Vagina (tissue), 2 donors: Measurements from ENCODE around the gene CPA4. TPM values are rescaled to one million over a fixed set of nuclear protein-coding genes. Genes with fewer than 3 reads are reported as not detected.

Experiments
- DNase-seq, 2 donors: peaks; one replicate each; pipeline ENCODE4 v3.0.0-alpha.2; 2017; ENCODE audit errors: extremely low spot score in 2 of 2
- H3K27ac ChIP-seq: fragments of 200-600 bp; sonication (generic); one replicate; pipeline ENCODE4 v1.5.1; 2019
- H3K27me3 ChIP-seq: fragments of 200-600 bp; sonication (generic); one replicate; pipeline ENCODE4 v1.5.1; 2019
- H3K36me3 ChIP-seq, 2 donors: fragments of 200-600 bp; sonication (generic); one replicate each; pipeline ENCODE4 v1.5.1; 2017 to 2019
- H3K4me1 ChIP-seq: fragments of 200-600 bp; sonication (generic); one replicate; pipeline ENCODE4 v1.5.1; 2019
- H3K4me3 ChIP-seq, 2 donors: fragments of 200-600 bp; sonication (generic); 1 replicate in 1 of 2; 2 replicates in 1 of 2; pipeline ENCODE4 v1.5.1; 2016 to 2019
- H3K9me3 ChIP-seq: fragments of 200-600 bp; sonication (generic); one replicate; pipeline ENCODE4 v1.5.1; 2019
- CTCF ChIP-seq, 3 experiments: fragments of 450-650 bp in 2 of 3; fragments of 200-600 bp in 1 of 3; sonication (generic) in 1 of 3; IDR thresholded peaks; one replicate each; pipeline ENCODE4 v1.5.1; 2017 to 2019; ENCODE audit warnings: antibody characterized with exemption in 3 of 3, mild to moderate bottlenecking in 2 of 3, moderate library complexity in 2 of 3
- POLR2A ChIP-seq, 2 donors: fragments of 450-650 bp; IDR thresholded peaks; one replicate each; pipeline ENCODE4 v1.6.1; 2017; ENCODE audit warnings: antibody characterized with exemption in 2 of 2, mild to moderate bottlenecking in 2 of 2, moderate library complexity in 2 of 2
- POLR2AphosphoS5 ChIP-seq, 2 donors: sonication (generic); formaldehyde crosslinking; IDR thresholded peaks; one replicate each; pipeline ENCODE4 v1.9.0; 2017; ENCODE audit warnings: antibody characterized with exemption in 2 of 2, mild to moderate bottlenecking in 2 of 2, low read depth in 1 of 2; ENCODE audit not compliant: insufficient read depth in 1 of 2
- intact Hi-C: fragments of 100-400 bp; cut with DNase I; formaldehyde crosslinking; loops from one replicate; pipeline ENCODE4 v1.15.1; 2023
- total RNA-seq: library from RNA; depleted of rRNA; stranded (reverse); fragments of >200 nt; gene quantifications from one replicate; pipeline ENCODE4 v1.2.3, GENCODE V29; 2016

CPA4 gene
- total RNA-seq, 1 donor from 2014 or later, result 8.8 TPM

- no peak for TF ChIP-seq POLR2AphosphoS5 (IDR thresholded peaks at IDR 0.05; ENCODE audit: insufficient read depth in 1 of 2, low read depth in 1 of 2)
- no peak for TF ChIP-seq POLR2A (IDR thresholded peaks at IDR 0.05)
- TF ChIP-seq CTCF (IDR thresholded peaks at IDR 0.05), result no peak
- H3K4me3 ChIP-seq, result no peak overlapping the region
- no peaks in the 10 kb centered on the region for H3K36me3 ChIP-seq
- H3K27me3 ChIP-seq, result no peaks in the 10 kb centered on the region
- no peaks in the 10 kb centered on the region for H3K9me3 ChIP-seq
- DNase-seq, result no peak
- peaks cover 19% of the 10 kb centered on the region for H3K4me1 ChIP-seq
- no peak overlapping the region for H3K27ac ChIP-seq
- intact Hi-C loops, result no loop called here
These were observed 72.1 kb downstream of the CPA4 start for GRCh38 chr7:130365088-130365487.

DNA sequence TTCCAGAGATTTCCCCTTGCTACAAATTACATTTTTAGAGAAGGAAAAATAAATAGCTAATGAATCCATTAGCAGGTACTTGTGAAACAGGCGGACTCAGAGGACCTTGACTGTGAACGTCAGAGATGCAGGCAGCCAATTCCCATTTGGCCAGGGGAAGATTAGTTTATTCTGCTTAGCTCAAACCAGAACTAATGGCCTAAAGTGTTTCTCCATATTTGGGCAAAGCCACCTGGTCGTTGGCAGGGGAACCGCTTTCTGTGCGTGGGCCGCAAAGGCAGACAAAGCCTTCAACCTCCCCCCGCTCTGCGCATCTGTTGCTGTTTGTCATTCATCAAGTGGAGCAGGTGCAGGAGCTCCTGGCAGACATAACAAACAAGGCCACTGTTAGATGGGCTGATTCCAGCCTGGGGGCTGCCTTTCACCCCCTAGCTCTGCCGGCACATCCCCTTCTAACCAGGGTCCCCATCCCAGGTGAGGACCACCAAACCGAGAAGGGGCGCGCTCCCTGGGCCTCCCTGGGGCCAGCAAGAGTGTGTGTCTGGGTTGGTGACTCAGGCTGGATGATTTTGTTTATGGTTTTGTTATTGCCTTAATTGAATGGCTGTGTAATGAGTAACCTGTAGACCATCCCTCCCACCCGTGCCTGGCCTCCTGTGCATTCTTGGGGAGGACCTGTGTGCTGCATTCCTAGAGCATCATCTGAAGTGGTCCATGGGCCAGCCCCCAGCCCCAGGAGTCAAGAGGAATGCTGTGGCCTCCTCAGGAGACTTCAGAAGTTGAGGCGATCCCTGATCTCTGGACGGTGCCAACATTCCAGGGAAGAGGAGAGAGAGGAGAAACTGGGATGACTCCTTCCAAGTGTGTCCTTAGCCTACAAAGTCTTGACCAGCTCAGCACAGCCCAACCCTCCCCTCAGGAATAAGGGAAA, 72.8 kb downstream of the CPA4 start:
- Histone ChIP-seq H3K27me3 (no peaks in the 10 kb centered on the region), H3K4me1 (peaks cover 22% of the 10 kb centered on the region), H3K36me3 (no peaks in the 10 kb centered on the region), H3K9me3 (no peaks in the 10 kb centered on the region), H3K4me3 (no peak overlapping the region), H3K27ac (no peak overlapping the region)
- no peak for TF ChIP-seq POLR2A (IDR thresholded peaks at IDR 0.05)
- TF ChIP-seq POLR2AphosphoS5 (IDR thresholded peaks at IDR 0.05; ENCODE audit: insufficient read depth in 1 of 2, low read depth in 1 of 2), result no peak
- TF ChIP-seq CTCF (IDR thresholded peaks at IDR 0.05), result no peak
- intact Hi-C loops, result no loop called here
- DNase-seq, result no peak

DNA sequence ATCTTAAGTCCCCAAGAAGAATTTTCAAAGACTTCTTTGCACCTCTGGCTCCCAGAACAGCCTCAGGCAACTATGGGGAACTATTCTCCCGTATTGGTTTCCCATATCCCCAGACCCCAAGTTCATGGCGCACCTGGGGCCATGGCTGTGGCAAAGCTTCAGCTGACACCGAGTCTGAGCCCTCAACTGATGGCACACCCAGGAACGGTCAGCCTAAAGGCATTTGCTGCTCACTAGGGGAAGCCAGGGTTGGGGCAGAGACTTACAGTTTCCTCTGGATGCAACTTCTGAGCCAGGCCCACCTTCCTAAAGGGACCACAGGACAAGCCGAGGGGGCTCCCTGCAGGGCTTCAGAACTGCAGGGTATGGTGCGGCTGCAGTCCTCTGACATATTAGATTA, 73.6 kb downstream of the CPA4 start:
- TF ChIP-seq CTCF (IDR thresholded peaks at IDR 0.05) (no peak), POLR2AphosphoS5 (IDR thresholded peaks at IDR 0.05; ENCODE audit: insufficient read depth in 1 of 2, low read depth in 1 of 2) (no peak), POLR2A (IDR thresholded peaks at IDR 0.05) (no peak)
- no peak for DNase-seq
- H3K27me3 ChIP-seq, result no peaks in the 10 kb centered on the region
- no peak overlapping the region for H3K27ac ChIP-seq
- no peaks in the 10 kb centered on the region for H3K36me3 ChIP-seq
- H3K4me1 ChIP-seq, result peaks cover 29% of the 10 kb centered on the region
- intact Hi-C loops, result no loop called here
- H3K4me3 ChIP-seq, result no peak overlapping the region
- no peaks in the 10 kb centered on the region for H3K9me3 ChIP-seq

GRCh38 chr7:130367088-130367755, 74.3 kb downstream of the CPA4 start:
- Histone ChIP-seq H3K9me3 (no peaks in the 10 kb centered on the region), H3K4me1 (peaks cover 33% of the 10 kb centered on the region), H3K27ac (no peak overlapping the region), H3K27me3 (no peaks in the 10 kb centered on the region), H3K4me3 (no peak overlapping the region), H3K36me3 (no peaks in the 10 kb centered on the region)
- no peak for DNase-seq
- intact Hi-C loops, result no loop called here
- no peak for TF ChIP-seq CTCF (IDR thresholded peaks at IDR 0.05)
- no peak for TF ChIP-seq POLR2AphosphoS5 (IDR thresholded peaks at IDR 0.05; ENCODE audit: insufficient read depth in 1 of 2, low read depth in 1 of 2)
- TF ChIP-seq POLR2A (IDR thresholded peaks at IDR 0.05), result no peak
